Left ventricle myocardium inferior (tissue), 1 donor: ENCODE data around the gene C1orf21. TPM values are rescaled to one million over a fixed set of nuclear protein-coding genes. Genes with fewer than 3 reads are reported as not detected.

Source experiments
- DNase-seq: peaks from one replicate; pipeline ENCODE4 v3.0.0-alpha.2; 2020
- H3K27ac ChIP-seq: fragments of 200-600 bp; replicated peaks from 2 replicates; pipeline ENCODE4 v1.8.0; 2021
- H3K27me3 ChIP-seq: fragments of 200-600 bp; 2 replicates; pipeline ENCODE4 v1.8.0; 2021; ENCODE audit warnings: low read depth
- H3K36me3 ChIP-seq: fragments of 200-600 bp; 2 replicates; pipeline ENCODE4 v1.8.0; 2021
- H3K4me1 ChIP-seq: fragments of 200-600 bp; 2 replicates; pipeline ENCODE4 v1.8.0; 2021
- H3K4me3 ChIP-seq: fragments of 200-600 bp; 2 replicates; pipeline ENCODE4 v1.8.0; 2021; ENCODE audit warnings: mild to moderate bottlenecking, moderate library complexity
- H3K9me3 ChIP-seq: fragments of 200-600 bp; replicated peaks from 2 replicates; pipeline ENCODE4 v1.8.0; 2021
- CTCF ChIP-seq: fragments of 200-600 bp; IDR thresholded peaks from 2 replicates; pipeline ENCODE4 v1.8.0; 2021; ENCODE audit warnings: antibody characterized with exemption, mild to moderate bottlenecking, borderline replicate concordance
- intact Hi-C: fragments of 100-400 bp; cut with micrococcal nuclease; formaldehyde crosslinking; loops from one replicate; pipeline ENCODE4 v1.11.0; 2022
- total RNA-seq: library from RNA; stranded (reverse); fragmentation: NEBNext Ultra II Directional; extraction: Animal tissue kit (Norgen Biotek cat#: 25700); gene quantifications from one replicate; pipeline ENCODE4 v1.2.1, GENCODE V29; 2021
- donor health status: DM: no; HTN: yes; CAD: no; lungs with severe emphysema.

Gene C1orf21
- total RNA-seq, 1 donor from 2014 or later, result 79.9 TPM

GRCh38 chr1:184426278-184426674 lies 39.4 kb downstream of the C1orf21 start:
- intact Hi-C loops, result no loop called here
- H3K4me3 ChIP-seq, result no peak overlapping the region
- H3K9me3 ChIP-seq, result peaks cover 5% of the 10 kb centered on the region
- no peak overlapping the region for H3K27ac ChIP-seq
- DNase-seq, result no peak
- H3K36me3 ChIP-seq, result peaks cover 4% of the 10 kb centered on the region
- H3K4me1 ChIP-seq, result peaks cover 69% of the 10 kb centered on the region
- no peak for TF ChIP-seq CTCF
- H3K27me3 ChIP-seq, result no peaks in the 10 kb centered on the region

- intact Hi-C loops, result no loop called here
Measured at GRCh38 chr1:184427722-184428121, 40.9 kb downstream of the C1orf21 start.

GRCh38 chr1:184428604-184429003 lies 41.8 kb downstream of the C1orf21 start:
- no peak overlapping the region for H3K4me3 ChIP-seq
- no peak overlapping the region for H3K27ac ChIP-seq
- intact Hi-C loops, result no loop called here
- no peaks in the 10 kb centered on the region for H3K27me3 ChIP-seq
- peaks cover 4% of the 10 kb centered on the region for H3K36me3 ChIP-seq
- no peak for TF ChIP-seq CTCF
- peaks cover 5% of the 10 kb centered on the region for H3K9me3 ChIP-seq
- no peak for DNase-seq
- peaks cover 53% of the 10 kb centered on the region for H3K4me1 ChIP-seq

More at GRCh38 chr1:184427722-184428121, 40.9 kb downstream of the C1orf21 start:
- Histone ChIP-seq H3K36me3 (peaks cover 4% of the 10 kb centered on the region), H3K27me3 (no peaks in the 10 kb centered on the region), H3K9me3 (peaks cover 5% of the 10 kb centered on the region), H3K4me3 (no peak overlapping the region), H3K27ac (no peak overlapping the region), H3K4me1 (peaks cover 55% of the 10 kb centered on the region)
- TF ChIP-seq CTCF, result no peak
- DNase-seq, result no peak

DNA sequence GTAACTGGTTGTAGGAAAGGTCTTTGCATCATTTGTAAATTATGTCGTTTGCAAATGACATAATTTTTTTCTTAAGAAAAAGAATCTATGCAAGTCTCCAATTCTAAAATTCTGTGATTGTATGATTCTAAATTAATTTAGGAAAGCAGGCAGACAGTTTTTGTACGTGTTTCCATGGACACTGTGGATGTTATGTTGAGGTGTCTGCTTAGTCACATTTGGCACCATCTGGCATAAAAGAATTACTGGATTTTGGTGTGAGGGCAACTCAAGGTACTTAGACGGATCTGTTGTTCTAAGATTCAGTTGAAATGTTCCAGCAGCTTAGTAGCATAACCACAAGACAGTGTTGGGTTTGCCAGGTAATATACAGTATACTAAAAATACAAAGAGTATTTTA lies 42.5 kb downstream of the C1orf21 start:
- intact Hi-C loops, result no loop called here
- peaks cover 51% of the 10 kb centered on the region for H3K4me1 ChIP-seq
- no peaks in the 10 kb centered on the region for H3K27me3 ChIP-seq
- H3K9me3 ChIP-seq, result peaks cover 5% of the 10 kb centered on the region
- no peak overlapping the region for H3K27ac ChIP-seq
- no peak overlapping the region for H3K4me3 ChIP-seq
- no peak for TF ChIP-seq CTCF
- H3K36me3 ChIP-seq, result peaks cover 4% of the 10 kb centered on the region
- no peak for DNase-seq

- Histone ChIP-seq H3K9me3 (peaks cover 5% of the 10 kb centered on the region), H3K36me3 (peaks cover 4% of the 10 kb centered on the region), H3K4me3 (no peak overlapping the region), H3K27ac (no peak overlapping the region), H3K4me1 (peaks cover 20% of the 10 kb centered on the region), H3K27me3 (no peaks in the 10 kb centered on the region)
- TF ChIP-seq CTCF, result no peak
- DNase-seq, result no peak
- intact Hi-C loops, result no loop called here
Measured at GRCh38 chr1:184433956-184434502, 47.2 kb downstream of the C1orf21 start.
